ENCODE results near the gene PPM1M. TPM values are rescaled to one million over a fixed set of nuclear protein-coding genes. Genes with fewer than 3 reads are reported as not detected.

Gene PPM1M
- total RNA-seq, 2 experiments from 2014 or later = 91.1 to 94.1 TPM

DNA sequence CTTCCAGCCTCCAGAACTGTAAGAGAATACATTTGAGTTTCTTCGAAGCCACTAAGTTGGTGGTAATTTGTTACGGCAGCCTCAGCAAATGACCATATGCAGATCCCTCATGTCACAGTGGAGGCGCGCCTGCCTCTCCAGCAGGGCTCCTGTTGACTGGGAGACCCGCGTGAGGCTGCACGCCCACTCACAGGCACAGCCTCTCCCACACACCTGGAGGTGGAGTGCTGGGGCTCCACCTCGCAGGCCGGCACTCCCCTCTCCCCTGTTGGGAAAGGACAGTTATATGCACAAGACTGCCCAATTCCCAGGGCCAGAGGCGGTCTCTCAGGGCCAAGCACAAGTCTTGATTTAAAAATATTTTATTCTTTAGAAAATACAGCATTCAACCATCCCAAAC lies 17.3 kb upstream of the PPM1M start:
- H3K36me3 Mint-ChIP-seq = peaks cover 20% of the 10 kb centered on the region
- H3K4me3 Mint-ChIP-seq = no peak overlapping the region
- CTCF ChIA-PET = interaction anchor here (0.8 to 1.4 kb wide), 2 partner anchors 8 to 9 kb away, joined by 3 to 8 read pairs; no protein-coding TSS in a partner anchor
- H3K4me1 Mint-ChIP-seq = peaks cover 51% of the 10 kb centered on the region
- H3K9me3 Mint-ChIP-seq (ENCODE audit: low read depth) = no peaks in the 10 kb centered on the region
- DNase-seq (no peak), ATAC-seq (no peak)
- no peak overlapping the region for H3K27ac Mint-ChIP-seq
- H3K27me3 Mint-ChIP-seq = no peaks in the 10 kb centered on the region

DNA sequence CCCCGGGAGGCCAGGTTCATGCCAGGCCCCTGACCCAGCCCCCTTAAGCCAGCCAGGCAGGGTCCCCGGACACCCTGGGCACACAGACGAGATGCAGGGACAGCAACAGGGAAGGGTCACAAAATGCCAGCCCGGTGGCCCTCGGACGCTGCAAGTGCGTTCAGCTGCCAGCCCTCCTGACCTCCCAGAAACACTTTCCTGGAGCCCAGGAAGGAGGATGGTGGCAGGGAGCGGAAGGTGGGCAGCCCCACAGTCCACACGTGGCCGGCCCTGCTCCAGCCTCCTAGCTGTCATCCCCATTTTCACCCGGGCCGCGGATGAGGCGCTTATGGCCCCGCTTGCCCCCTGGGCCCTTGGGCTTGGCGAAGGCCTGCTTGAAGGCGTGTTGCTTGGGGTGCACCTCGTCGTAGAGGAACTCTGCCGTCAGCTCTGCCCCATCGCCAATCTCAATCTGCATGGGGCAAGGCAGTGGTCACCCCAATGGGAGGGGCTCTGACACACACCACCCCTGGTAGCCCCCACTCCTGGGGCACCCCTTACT lies 16.7 kb upstream of the PPM1M start:
- Mint-ChIP-seq H3K27ac (no peak overlapping the region), H3K27me3 (no peaks in the 10 kb centered on the region), H3K4me1 (peaks cover 49% of the 10 kb centered on the region), H3K9me3 (ENCODE audit: low read depth) (no peaks in the 10 kb centered on the region), H3K4me3 (no peak overlapping the region), H3K36me3 (peaks cover 23% of the 10 kb centered on the region)
- CTCF ChIA-PET = interaction anchor here (0.6 to 1.4 kb wide), 3 partner anchors 9 to 110 kb away, joined by 3 to 8 read pairs (median 5); partner anchors contain the start of gene WDR82
- ATAC-seq (no peak), DNase-seq (no peak)

DNA sequence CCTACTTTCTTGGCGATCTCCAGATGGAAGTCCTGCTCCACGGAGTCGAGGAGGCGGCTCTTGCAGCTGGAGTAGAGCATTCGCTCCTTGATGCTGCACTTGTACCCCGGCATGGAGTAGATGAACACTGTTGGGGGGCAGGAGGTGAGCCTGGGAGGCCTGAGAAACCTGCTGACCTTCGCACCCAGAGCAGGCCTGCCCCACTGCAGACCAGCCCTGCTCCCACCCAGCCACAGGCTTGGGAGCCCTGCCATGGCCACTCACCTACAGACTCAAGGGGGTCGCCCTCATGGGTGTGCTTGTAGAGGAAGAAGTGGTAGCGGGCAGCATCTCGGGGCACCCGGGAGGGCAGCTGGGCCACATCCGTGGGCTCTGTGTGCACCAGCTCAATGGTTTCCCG lies 15.9 kb upstream of the PPM1M start:
- H3K27ac Mint-ChIP-seq = no peak overlapping the region
- CTCF ChIA-PET = interaction anchor here (0.6 to 3.5 kb wide), 6 partner anchors 9 to 109 kb away, joined by 3 to 112 read pairs (median 6); partner anchors contain the start of genes TWF2 and WDR82
- H3K4me3 Mint-ChIP-seq = no peak overlapping the region
- no peaks in the 10 kb centered on the region for H3K27me3 Mint-ChIP-seq
- H3K36me3 Mint-ChIP-seq = peaks cover 27% of the 10 kb centered on the region
- DNase-seq = no peak
- ATAC-seq = no peak
- no peaks in the 10 kb centered on the region for H3K9me3 Mint-ChIP-seq (ENCODE audit: low read depth)
- H3K4me1 Mint-ChIP-seq = peaks cover 46% of the 10 kb centered on the region

DNA sequence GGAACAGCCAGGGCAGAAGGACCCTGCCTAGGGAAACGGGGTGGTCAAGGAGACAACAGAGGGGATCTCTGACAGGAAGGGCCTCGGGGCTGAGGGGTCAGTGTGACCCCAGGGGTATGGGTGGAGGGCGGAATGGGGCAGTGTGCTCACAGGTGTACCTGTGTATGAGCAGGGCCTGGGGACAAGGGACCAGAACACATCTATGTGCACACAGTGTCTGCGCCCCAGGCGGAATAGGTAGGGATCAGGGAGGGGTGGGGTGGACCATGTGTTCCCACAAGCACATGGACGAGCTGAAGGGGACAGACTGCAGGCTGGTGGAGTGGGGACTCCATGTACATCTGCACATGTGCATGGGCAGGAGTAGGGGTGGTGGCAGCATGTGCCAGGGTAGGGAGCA lies 15.1 kb upstream of the PPM1M start:
- H3K27ac Mint-ChIP-seq = no peak overlapping the region
- peaks cover 44% of the 10 kb centered on the region for H3K4me1 Mint-ChIP-seq
- peaks cover 29% of the 10 kb centered on the region for H3K36me3 Mint-ChIP-seq
- CTCF ChIA-PET = interaction anchor here (0.6 to 6.5 kb wide), 15 partner anchors 10 to 216 kb away, joined by 3 to 112 read pairs (median 11); partner anchors contain the start of genes GLYCTK, PPM1M and WDR82
- ATAC-seq (no peak), DNase-seq (no peak)
- H3K27me3 Mint-ChIP-seq = no peaks in the 10 kb centered on the region
- no peaks in the 10 kb centered on the region for H3K9me3 Mint-ChIP-seq (ENCODE audit: low read depth)
- no peak overlapping the region for H3K4me3 Mint-ChIP-seq

DNA sequence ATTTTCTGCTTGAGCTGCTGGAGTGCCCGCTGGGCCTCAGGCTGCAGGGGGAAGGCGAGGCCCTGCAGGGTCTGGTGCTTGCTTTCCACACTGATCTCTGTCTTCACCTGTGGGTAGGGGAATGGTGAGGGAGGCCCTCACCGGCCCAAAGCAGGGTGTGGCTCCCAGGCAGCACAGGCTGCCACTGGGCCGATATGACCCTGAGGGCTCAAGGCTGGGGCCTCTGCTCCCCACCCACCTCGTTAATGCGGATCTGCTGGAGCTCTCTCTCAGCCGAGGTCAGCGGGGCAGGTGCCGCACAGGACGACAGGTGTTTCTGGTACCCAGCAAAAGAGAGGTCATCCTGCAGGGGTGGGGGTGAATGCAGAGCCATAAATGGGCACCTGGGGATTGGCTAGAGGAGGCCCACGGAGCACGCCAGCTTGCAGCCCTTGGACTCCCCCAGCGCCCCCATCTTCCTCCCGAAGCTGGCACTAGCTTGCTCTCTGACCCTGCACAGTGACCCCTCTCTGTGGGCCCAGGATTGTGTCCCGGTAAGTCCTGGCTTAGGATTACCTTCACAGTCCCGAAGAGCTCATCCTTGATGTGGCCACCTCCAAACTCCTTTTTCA lies 14.6 kb upstream of the PPM1M start:
- CTCF ChIA-PET = interaction anchor here (0.6 to 6.5 kb wide), 25 partner anchors 9 to 245 kb away, joined by 3 to 112 read pairs (median 7); partner anchors contain the start of genes GLYCTK, PPM1M and WDR82
- Mint-ChIP-seq H3K27me3 (no peaks in the 10 kb centered on the region), H3K36me3 (peaks cover 30% of the 10 kb centered on the region), H3K4me1 (peaks cover 43% of the 10 kb centered on the region), H3K9me3 (ENCODE audit: low read depth) (no peaks in the 10 kb centered on the region), H3K4me3 (no peak overlapping the region), H3K27ac (peak overlapping the region; percentile 57)
- no peak for DNase-seq
- no peak for ATAC-seq

DNA sequence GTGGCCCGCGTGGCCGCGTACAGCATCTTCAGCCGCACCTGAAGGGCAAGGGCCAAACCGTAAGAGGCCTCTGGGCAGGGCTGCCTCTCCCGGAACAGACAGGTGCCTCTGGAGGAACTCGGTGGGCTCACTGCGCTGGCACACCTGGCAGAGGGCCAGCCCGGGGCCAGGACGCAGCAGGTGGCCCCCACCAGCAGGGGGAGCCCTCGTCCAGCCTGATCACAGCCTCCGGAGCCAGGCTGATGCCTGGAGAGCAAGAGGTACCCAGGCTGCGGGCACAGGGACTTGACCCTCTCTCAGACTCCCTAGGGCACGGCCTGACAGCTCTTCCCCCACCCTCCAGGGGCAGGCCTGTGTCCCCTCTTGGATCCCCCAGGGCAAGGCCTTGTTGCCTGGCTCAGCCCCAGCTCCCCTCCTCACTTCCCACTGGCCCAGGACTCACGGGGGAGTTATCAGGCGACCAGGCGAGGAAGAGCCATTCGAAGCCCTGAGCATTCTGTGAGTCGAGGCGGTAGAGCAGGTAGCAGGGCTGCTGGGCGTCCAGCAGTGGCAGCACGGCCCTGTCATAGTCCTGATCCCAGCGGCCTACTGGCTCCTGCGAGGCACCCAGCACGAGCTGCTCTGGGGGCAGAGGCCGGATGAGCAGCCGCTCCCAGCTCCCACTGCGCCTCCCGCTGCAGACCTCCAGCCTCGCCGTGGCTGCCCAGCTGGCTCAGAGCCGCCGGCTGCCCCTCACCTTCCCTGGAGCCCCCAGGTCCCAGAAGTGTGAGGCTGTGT lies 13.9 kb upstream of the PPM1M start:
- Mint-ChIP-seq H3K4me3 (no peak overlapping the region), H3K27ac (peak overlapping the region; percentile 57), H3K4me1 (peaks cover 42% of the 10 kb centered on the region), H3K9me3 (ENCODE audit: low read depth) (no peaks in the 10 kb centered on the region), H3K36me3 (peaks cover 30% of the 10 kb centered on the region), H3K27me3 (no peaks in the 10 kb centered on the region)
- ATAC-seq (peak; percentile 87), DNase-seq (peak; percentile 89)
- CTCF ChIA-PET = interaction anchor here (0.6 to 6.5 kb wide), 28 partner anchors 9 to 244 kb away, joined by 3 to 112 read pairs (median 4); partner anchors contain the start of genes GLYCTK, PPM1M and WDR82

DNA sequence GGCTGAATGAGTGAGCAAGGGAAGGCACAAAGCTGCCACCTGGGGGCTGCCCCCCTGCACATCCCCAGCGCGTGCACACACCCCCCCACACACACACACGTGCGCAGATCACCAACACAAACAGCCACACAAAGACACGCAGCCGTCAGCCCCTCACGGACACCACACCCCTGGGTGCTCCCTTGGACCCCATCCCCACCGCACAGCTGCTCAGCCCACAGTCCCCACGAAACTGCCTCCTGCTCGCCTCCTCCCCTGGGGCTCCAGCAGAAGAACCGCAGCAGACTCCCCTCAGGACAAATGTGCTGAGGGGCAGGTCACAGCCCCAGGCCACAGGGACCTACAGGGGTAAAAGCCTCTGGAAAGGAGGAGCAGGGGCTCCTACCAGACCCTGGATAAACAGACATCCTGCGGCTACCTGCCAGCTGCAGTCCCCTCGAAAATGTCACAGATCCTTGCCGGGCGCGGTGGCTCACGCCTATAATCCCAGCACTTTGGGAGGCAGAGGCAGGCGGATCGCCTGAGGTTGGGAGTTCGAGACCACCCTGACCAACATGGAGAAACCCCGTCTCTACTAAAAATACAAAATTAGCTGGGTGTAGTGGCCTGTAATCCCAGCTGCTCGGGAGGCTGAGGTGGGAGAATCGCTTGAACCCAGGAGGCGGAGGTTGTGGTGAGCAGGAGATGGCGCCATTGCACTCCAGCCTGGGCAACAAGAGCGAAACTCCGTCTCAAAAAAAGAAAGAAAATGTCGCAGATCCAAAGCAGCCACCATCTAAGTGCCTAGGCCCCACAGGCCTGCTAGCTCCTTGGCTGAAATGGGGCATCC lies 13.1 kb upstream of the PPM1M start:
- Mint-ChIP-seq H3K9me3 (ENCODE audit: low read depth) (no peaks in the 10 kb centered on the region), H3K4me3 (no peak overlapping the region), H3K27me3 (no peaks in the 10 kb centered on the region), H3K27ac (peak overlapping the region; percentile 36), H3K4me1 (peaks cover 47% of the 10 kb centered on the region), H3K36me3 (peaks cover 30% of the 10 kb centered on the region)
- ATAC-seq = no peak
- no peak for DNase-seq
- CTCF ChIA-PET = interaction anchor here (0.8 to 6.5 kb wide), 18 partner anchors 8 to 231 kb away, joined by 3 to 112 read pairs (median 10); partner anchors contain the start of genes GLYCTK, PPM1M and WDR82

DNA sequence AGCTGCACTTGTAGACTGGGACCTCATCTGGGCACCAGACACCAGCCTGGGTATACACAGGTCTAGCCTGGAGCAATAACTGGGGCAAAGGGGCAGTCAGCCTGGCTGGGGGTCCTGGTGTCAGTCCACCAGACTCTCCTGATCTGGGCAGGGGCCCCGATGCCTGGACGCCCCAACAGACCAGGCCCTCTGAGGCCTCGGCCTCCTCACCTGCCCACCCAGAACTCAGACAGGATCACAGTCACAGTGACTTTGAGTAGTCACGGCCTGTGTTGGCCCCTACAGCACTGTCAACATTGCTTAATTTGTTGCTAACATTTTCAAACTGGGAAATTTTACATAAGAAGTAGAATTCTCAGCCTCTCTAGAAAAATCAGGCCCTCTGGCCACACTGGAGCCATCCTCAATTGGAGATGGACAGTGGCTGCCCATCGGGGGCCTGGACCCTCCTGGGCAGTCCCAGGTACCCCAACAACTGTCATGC lies 12.4 kb upstream of the PPM1M start:
- Mint-ChIP-seq H3K4me1 (peaks cover 52% of the 10 kb centered on the region), H3K27me3 (no peaks in the 10 kb centered on the region), H3K4me3 (no peak overlapping the region), H3K27ac (peak overlapping the region; percentile 36), H3K9me3 (ENCODE audit: low read depth) (no peaks in the 10 kb centered on the region), H3K36me3 (peaks cover 31% of the 10 kb centered on the region)
- ATAC-seq = no peak
- no peak for DNase-seq
- CTCF ChIA-PET = interaction anchor here (1.1 to 13.8 kb wide), 10 partner anchors 13 to 110 kb away, joined by 3 to 176 read pairs (median 40); partner anchors contain the start of genes GLYCTK, PPM1M and WDR82

DNA sequence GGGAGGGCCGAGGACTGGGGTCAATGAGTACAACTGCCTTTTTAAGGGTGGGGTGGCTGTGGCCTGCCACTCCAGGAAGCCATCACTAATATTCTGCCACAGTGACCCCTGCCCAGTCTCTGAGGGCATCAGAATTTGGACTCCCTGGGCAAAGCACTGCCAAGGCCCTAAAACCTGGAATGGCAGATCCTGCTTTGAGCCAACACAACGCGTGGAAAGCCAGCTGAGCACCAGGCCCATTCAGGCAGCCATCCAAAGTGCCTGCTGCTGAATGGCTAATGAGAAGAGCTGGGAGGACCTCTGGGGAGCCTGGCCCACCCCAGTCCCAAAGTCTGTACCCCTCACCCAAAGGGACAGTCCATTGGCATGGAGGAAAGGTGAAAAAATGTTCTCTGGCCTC lies 11.6 kb upstream of the PPM1M start:
- Mint-ChIP-seq H3K4me1 (peaks cover 55% of the 10 kb centered on the region), H3K36me3 (peaks cover 35% of the 10 kb centered on the region), H3K9me3 (ENCODE audit: low read depth) (no peaks in the 10 kb centered on the region), H3K27ac (peak overlapping the region; percentile 57), H3K4me3 (no peak overlapping the region), H3K27me3 (no peaks in the 10 kb centered on the region)
- ATAC-seq (no peak), DNase-seq (no peak)
- CTCF ChIA-PET = interaction anchor here (1.1 to 13.8 kb wide), 5 partner anchors 12 to 105 kb away, joined by 3 to 176 read pairs (median 80); partner anchors contain the start of genes PPM1M, TLR9 and WDR82

DNA sequence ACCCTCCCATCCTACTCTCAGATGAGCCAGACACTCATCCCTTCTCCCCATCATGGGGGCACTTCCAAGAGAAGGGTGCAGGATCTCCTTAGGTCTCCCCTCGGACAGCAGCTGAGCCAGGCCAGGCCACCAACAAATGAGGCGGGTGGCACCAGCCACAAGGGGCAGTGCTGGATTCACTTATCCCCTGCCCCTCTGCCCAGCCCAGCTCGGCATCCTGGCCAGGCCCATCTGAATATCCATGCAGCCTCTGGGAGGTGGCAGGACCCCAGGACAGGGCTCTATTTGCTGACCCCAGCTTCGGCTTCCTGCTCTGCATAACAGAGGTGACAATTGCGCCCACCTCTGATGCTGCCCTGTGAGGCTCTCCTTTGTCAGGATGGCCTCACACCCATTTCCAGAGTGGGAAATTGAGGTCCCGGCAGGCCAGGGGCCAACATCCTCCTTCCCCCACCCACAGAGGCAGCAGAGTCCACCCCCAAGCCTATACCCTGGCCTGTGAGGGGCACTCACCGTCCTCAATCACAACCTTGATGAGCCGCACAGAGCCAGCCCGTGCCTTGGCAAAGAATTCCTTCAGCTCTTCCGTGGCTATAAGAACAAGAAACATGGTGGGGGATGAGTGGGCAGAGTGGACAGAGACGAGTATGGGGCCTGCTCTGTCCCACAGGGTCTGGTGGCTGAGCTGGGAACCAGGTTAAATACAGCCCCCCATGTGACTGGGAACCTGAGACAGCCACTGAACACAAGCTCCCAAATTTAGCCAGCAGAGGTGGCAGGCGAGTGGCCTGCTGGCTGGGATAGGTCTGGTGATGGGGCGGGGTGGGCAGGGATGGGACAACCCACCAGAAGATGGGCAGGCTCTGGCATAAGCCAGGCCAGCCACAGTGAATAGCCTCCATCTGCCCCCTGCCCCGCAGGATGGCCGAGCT lies 10.8 kb upstream of the PPM1M start:
- Mint-ChIP-seq H3K27ac (peak overlapping the region; percentile 57), H3K36me3 (peaks cover 33% of the 10 kb centered on the region), H3K27me3 (no peaks in the 10 kb centered on the region), H3K4me1 (peaks cover 57% of the 10 kb centered on the region), H3K4me3 (no peak overlapping the region), H3K9me3 (ENCODE audit: low read depth) (no peaks in the 10 kb centered on the region)
- CTCF ChIA-PET = interaction anchor here (0.8 to 13.8 kb wide), 9 partner anchors 13 to 252 kb away, joined by 3 to 176 read pairs (median 3); partner anchors contain the start of genes ACY1, PPM1M, TLR9 and WDR82
- DNase-seq = no peak
- ATAC-seq = no peak

DNA sequence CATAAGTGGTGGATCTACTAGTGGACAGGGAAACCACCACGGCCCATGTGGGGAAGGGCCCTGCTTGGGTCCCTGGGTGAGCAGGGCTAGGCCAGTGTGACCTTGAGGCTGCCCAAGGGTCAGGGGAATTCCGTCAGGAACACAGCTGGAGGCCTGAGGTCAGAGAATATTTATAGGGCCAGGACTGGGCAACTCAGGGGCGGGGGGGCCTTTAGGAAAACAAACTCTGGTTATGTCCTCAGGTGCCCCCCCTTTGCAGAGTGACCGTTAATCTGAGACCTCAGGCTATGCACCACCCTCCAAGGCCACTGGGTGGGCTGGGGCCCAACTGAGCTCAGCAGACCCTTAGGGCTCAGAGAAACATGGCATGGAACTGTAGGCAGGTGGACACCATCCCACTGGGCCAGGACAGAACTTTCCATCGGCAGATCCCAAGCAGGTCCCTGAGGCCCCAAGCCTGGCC lies 9.1 kb upstream of the PPM1M start:
- CTCF ChIA-PET = interaction anchor here (0.6 to 13.8 kb wide), 8 partner anchors 11 to 235 kb away, joined by 3 to 176 read pairs (median 23); partner anchors contain the start of genes PPM1M, TLR9 and WDR82
- H3K27ac Mint-ChIP-seq = no peak overlapping the region

More for the DNA sequence above, 9.1 kb upstream of the PPM1M start:
- H3K9me3 Mint-ChIP-seq (ENCODE audit: low read depth) = no peaks in the 10 kb centered on the region
- H3K4me3 Mint-ChIP-seq = no peak overlapping the region
- H3K27me3 Mint-ChIP-seq = no peaks in the 10 kb centered on the region
- DNase-seq (no peak), ATAC-seq (no peak)
- peaks cover 69% of the 10 kb centered on the region for H3K4me1 Mint-ChIP-seq
- peaks cover 28% of the 10 kb centered on the region for H3K36me3 Mint-ChIP-seq
